ENCODE data around the gene ARL8B.
A peak's percentile ranks its signal among the peaks of the same experiment; 100 is the strongest.
"Not testable (repeated sequence)": the region's sequence is repeated elsewhere in the genome, so short reads cannot be mapped to it uniquely, and the experiment has no call there.

ARL8B gene

GRCh38 chr3:5122030-5122740 lies at the start of gene ARL8B:
Gene ARL8B (plus strand): TSS chr3:5122292. CDS start chr3:5122466, 174 bp downstream.
- DNase-seq (ENCODE audit: low read depth in 2 of 2): peak; percentile 88 to 92

GRCh38 chr3:5073374-5074085 lies 48.6 kb upstream of the ARL8B start:
- no peak for DNase-seq (ENCODE audit: low read depth in 2 of 2)

- DNase-seq (ENCODE audit: low read depth in 2 of 2): no peak
Measured at GRCh38 chr3:5078151-5078550, 43.9 kb upstream of the ARL8B start.

- no peak for DNase-seq (ENCODE audit: low read depth in 2 of 2)
Measured at GRCh38 chr3:5079761-5080160, 42.3 kb upstream of the ARL8B start.

- DNase-seq (ENCODE audit: low read depth in 2 of 2): no peak
Measured at GRCh38 chr3:5080779-5081550, 41.1 kb upstream of the ARL8B start.

GRCh38 chr3:5081973-5082788 lies 39.9 kb upstream of the ARL8B start:
- not testable (repeated sequence) for DNase-seq (ENCODE audit: low read depth in 2 of 2)

- no peak for DNase-seq (ENCODE audit: low read depth in 2 of 2)
Measured at GRCh38 chr3:5082789-5083115, 39.3 kb upstream of the ARL8B start.

- DNase-seq (ENCODE audit: low read depth in 2 of 2): no peak
Measured at GRCh38 chr3:5084224-5084623, 37.9 kb upstream of the ARL8B start.

- no peak for DNase-seq (ENCODE audit: low read depth in 2 of 2)
Measured at GRCh38 chr3:5086708-5087107, 35.4 kb upstream of the ARL8B start.

GRCh38 chr3:5087209-5087608 lies 34.9 kb upstream of the ARL8B start:
- no peak for DNase-seq (ENCODE audit: low read depth in 2 of 2)

GRCh38 chr3:5090197-5090596 lies 31.9 kb upstream of the ARL8B start:
- no peak for DNase-seq (ENCODE audit: low read depth in 2 of 2)

- DNase-seq (ENCODE audit: low read depth in 2 of 2): no peak
Measured at GRCh38 chr3:5092018-5092417, 30.1 kb upstream of the ARL8B start.

- no peak for DNase-seq (ENCODE audit: low read depth in 2 of 2)
Measured at GRCh38 chr3:5093731-5094130, 28.4 kb upstream of the ARL8B start.

GRCh38 chr3:5095886-5096285 lies 26.2 kb upstream of the ARL8B start:
- no peak for DNase-seq (ENCODE audit: low read depth in 2 of 2)

- no peak for DNase-seq (ENCODE audit: low read depth in 2 of 2)
Measured at GRCh38 chr3:5096336-5097008, 25.6 kb upstream of the ARL8B start.

- DNase-seq (ENCODE audit: low read depth in 2 of 2): no peak
Measured at GRCh38 chr3:5098346-5098745, 23.7 kb upstream of the ARL8B start.

GRCh38 chr3:5102532-5102931 lies 19.6 kb upstream of the ARL8B start:
- DNase-seq (ENCODE audit: low read depth in 2 of 2): no peak

GRCh38 chr3:5103743-5104142 lies 18.3 kb upstream of the ARL8B start:
- no peak for DNase-seq (ENCODE audit: low read depth in 2 of 2)

GRCh38 chr3:5105050-5105449 lies 17.0 kb upstream of the ARL8B start:
- DNase-seq (ENCODE audit: low read depth in 2 of 2): no peak

GRCh38 chr3:5106371-5106770 lies 15.7 kb upstream of the ARL8B start:
- not testable (repeated sequence) for DNase-seq (ENCODE audit: low read depth in 2 of 2)

GRCh38 chr3:5106933-5107334 lies 15.2 kb upstream of the ARL8B start:
- not testable (repeated sequence) for DNase-seq (ENCODE audit: low read depth in 2 of 2)

Data from activated CD4-positive, alpha-beta T cell treated with anti-CD3 and anti-CD28 coated beads for 24 hours (primary cell).